ENCODE data around the gene ATRN. TPM values are rescaled to one million over a fixed set of nuclear protein-coding genes. Genes with fewer than 3 reads are reported as not detected.

Gene ATRN
- total and polyA plus RNA-seq, 4 donors = 8.4 to 104 (median 46.0) TPM

- no peaks in the 10 kb centered on the region for H3K36me3 ChIP-seq (ENCODE audit: control insufficient read depth in 4 of 4, insufficient read depth in 3 of 4, low read depth in 1 of 4, low read length in 3 of 4)
- H3K27ac ChIP-seq (ENCODE audit: low read depth in 1 of 2, low read length in 2 of 2) = no peak overlapping the region
- no peaks in the 10 kb centered on the region for H3K27me3 ChIP-seq (ENCODE audit: control insufficient read depth in 4 of 4, insufficient read depth in 4 of 4, low read length in 3 of 4)
- peaks cover 0 to 3% (median 0%) of the 10 kb centered on the region in 4 donors for H3K9me3 ChIP-seq (ENCODE audit: control insufficient read depth in 4 of 4, low read length in 3 of 4)
- no peak for TF ChIP-seq NR2F2 (IDR thresholded peaks at IDR 0.05)
- no peak for TF ChIP-seq FOXA2 (IDR thresholded peaks at IDR 0.05)
- no peak for TF ChIP-seq ATF3 (IDR thresholded peaks at IDR 0.05)
- TF ChIP-seq RAD21 (IDR thresholded peaks at IDR 0.05) = no peak
- TF ChIP-seq HNF4G (IDR thresholded peaks at IDR 0.05) = no peak
- no peak for TF ChIP-seq EGR1 (IDR thresholded peaks at IDR 0.05; ENCODE audit: low read depth in 2 of 2)
- no peak for TF ChIP-seq JUND (IDR thresholded peaks at IDR 0.05)
- TF ChIP-seq TAF1 (conservative IDR thresholded peaks at IDR 0.05) = no peak
- TF ChIP-seq CTCF (IDR thresholded peaks at IDR 0.05; ENCODE audit: low read depth, low read length, missing input control) = no peak
- TF ChIP-seq ZBTB33 (IDR thresholded peaks at IDR 0.05) = no peak
- TF ChIP-seq REST (IDR thresholded peaks at IDR 0.05) = no peak
- no peak for TF ChIP-seq GABPA (IDR thresholded peaks at IDR 0.05 in 1 of 2, conservative IDR thresholded peaks at IDR 0.05 in 1 of 2)
- TF ChIP-seq HNF4A (conservative IDR thresholded peaks at IDR 0.05) = no peak
- no peak for TF ChIP-seq FOXA1 (IDR thresholded peaks at IDR 0.05)
- no peak for TF ChIP-seq RXRA (IDR thresholded peaks at IDR 0.05)
- TF ChIP-seq MAX (IDR thresholded peaks at IDR 0.05) = no peak
- no peak for TF ChIP-seq YY1 (IDR thresholded peaks at IDR 0.05)
- no peak for TF ChIP-seq SP1 (IDR thresholded peaks at IDR 0.05)
- no peaks in the 10 kb centered on the region for H3K4me1 ChIP-seq (ENCODE audit: control insufficient read depth in 4 of 4, insufficient read depth in 4 of 4, low read length in 3 of 4)
- no peak for DNase-seq (ENCODE audit: low spot score)
- H3K4me3 ChIP-seq (ENCODE audit: low read depth in 1 of 3, low read length in 3 of 3) = no peak overlapping the region
- 94% methylated on average over 23 of the region's 23 CpGs for WGBS
- H3K9ac ChIP-seq (ENCODE audit: low read depth in 1 of 2, low read length in 2 of 2) = no peak overlapping the region
Measured at GRCh38 chr20:3692706-3693294, 222.0 kb downstream of the ATRN start.

Measured in liver (tissue), 9 donors.